A549 (cell line): ENCODE data around the gene HECTD4.

ENCODE experiments used
- POLR2A ChIP-seq: IDR thresholded peaks from 2 replicates; pipeline ENCODE4 v1.6.1; 2012; ENCODE audit warnings: mild to moderate bottlenecking, low read length
- ZFP36 ChIP-seq: fragments of 450-650 bp; IDR thresholded peaks from 2 replicates; pipeline ENCODE4 v1.6.1; 2014; ENCODE audit warnings: borderline replicate concordance; ENCODE audit not compliant: partially characterized antibody
- TF ChIP-seq, protein P1 (sequence below): fragments of >200 bp; sonication (Bioruptor Twin); formaldehyde crosslinking; IDR thresholded peaks from 3 replicates; pipeline ENCODE4 v1.5.1; 2016
- TF ChIP-seq, protein P2 (sequence below): fragments of 200-600 bp; sonication (generic); IDR thresholded peaks from 2 replicates; pipeline ENCODE4 v1.6.1; 2016; ENCODE audit warnings: antibody characterized with exemption, mild to moderate bottlenecking, moderate library complexity

DNA sequence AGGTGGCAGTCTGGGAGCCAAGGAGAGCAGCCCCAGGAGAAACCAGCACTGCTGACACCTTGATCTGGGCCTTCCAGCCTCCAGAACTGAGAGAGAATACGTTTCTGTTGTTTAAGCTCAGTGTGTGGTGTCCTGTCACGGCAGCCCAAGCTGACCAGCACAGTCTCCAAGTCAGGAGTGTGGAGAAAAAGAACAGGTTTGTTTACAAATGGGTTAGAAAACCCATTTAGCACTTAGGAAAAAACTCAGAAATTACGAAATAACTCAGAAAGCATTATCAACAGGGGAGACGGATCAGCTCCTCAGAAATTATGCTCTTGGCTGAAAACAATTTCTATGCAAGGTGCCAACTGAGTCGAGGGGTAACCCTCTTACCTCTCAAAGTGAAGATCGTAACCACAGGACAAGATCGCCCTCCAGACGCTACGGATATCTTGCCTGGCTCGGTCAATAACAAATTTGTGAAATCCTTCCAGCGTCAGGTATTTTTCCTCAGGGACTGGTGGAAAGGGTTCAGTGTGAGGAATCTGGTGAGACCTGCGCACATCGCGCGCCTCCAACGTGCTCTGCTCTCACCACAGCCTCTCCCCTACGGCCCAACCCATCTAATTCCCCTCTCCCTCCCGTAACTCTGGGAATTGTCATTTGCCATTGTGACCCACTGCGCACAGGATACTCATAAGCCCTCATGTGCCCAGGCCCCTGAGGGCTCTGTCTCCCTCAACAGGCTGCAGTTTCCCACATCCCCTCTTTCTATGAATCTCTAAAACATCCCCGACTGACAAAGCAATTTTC is 206.7 kb downstream of the HECTD4 start:
- TF ChIP-seq POLR2A (no peak), ZFP36 (no peak)
- TF ChIP-seq, protein P1, sequence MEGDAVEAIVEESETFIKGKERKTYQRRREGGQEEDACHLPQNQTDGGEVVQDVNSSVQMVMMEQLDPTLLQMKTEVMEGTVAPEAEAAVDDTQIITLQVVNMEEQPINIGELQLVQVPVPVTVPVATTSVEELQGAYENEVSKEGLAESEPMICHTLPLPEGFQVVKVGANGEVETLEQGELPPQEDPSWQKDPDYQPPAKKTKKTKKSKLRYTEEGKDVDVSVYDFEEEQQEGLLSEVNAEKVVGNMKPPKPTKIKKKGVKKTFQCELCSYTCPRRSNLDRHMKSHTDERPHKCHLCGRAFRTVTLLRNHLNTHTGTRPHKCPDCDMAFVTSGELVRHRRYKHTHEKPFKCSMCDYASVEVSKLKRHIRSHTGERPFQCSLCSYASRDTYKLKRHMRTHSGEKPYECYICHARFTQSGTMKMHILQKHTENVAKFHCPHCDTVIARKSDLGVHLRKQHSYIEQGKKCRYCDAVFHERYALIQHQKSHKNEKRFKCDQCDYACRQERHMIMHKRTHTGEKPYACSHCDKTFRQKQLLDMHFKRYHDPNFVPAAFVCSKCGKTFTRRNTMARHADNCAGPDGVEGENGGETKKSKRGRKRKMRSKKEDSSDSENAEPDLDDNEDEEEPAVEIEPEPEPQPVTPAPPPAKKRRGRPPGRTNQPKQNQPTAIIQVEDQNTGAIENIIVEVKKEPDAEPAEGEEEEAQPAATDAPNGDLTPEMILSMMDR, result no peak
- TF ChIP-seq, protein P2, sequence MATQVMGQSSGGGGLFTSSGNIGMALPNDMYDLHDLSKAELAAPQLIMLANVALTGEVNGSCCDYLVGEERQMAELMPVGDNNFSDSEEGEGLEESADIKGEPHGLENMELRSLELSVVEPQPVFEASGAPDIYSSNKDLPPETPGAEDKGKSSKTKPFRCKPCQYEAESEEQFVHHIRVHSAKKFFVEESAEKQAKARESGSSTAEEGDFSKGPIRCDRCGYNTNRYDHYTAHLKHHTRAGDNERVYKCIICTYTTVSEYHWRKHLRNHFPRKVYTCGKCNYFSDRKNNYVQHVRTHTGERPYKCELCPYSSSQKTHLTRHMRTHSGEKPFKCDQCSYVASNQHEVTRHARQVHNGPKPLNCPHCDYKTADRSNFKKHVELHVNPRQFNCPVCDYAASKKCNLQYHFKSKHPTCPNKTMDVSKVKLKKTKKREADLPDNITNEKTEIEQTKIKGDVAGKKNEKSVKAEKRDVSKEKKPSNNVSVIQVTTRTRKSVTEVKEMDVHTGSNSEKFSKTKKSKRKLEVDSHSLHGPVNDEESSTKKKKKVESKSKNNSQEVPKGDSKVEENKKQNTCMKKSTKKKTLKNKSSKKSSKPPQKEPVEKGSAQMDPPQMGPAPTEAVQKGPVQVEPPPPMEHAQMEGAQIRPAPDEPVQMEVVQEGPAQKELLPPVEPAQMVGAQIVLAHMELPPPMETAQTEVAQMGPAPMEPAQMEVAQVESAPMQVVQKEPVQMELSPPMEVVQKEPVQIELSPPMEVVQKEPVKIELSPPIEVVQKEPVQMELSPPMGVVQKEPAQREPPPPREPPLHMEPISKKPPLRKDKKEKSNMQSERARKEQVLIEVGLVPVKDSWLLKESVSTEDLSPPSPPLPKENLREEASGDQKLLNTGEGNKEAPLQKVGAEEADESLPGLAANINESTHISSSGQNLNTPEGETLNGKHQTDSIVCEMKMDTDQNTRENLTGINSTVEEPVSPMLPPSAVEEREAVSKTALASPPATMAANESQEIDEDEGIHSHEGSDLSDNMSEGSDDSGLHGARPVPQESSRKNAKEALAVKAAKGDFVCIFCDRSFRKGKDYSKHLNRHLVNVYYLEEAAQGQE, result no peak
